Heart left ventricle (tissue), 16 donors: Measurements from ENCODE around the gene NARF. TPM values are rescaled to one million over a fixed set of nuclear protein-coding genes. Genes with fewer than 3 reads are reported as not detected.

Experiments
- ATAC-seq, 4 donors: fragments of 200-7000 bp; cut with Tn5 transposase; one replicate each; pipeline ENCODE4 v1.9.1; 2020 to 2022; ENCODE audit warnings: moderate library complexity in 4 of 4, mild to moderate bottlenecking in 3 of 4, moderate number of reproducible peaks in 1 of 4
- DNase-seq, 5 donors: peaks; one replicate each; pipeline ENCODE4 v3.0.0-alpha.2; 2020
- H3K27ac ChIP-seq, 12 donors: fragments of 200-600 bp; sonication (generic) in 4 of 12; one replicate each; pipeline versions ENCODE4 v1.5.0 to v1.8.0; 2016 to 2022; ENCODE audit warnings: mild to moderate bottlenecking in 2 of 12
- H3K27me3 ChIP-seq, 9 donors: fragments of 200-600 bp; sonication (generic) in 2 of 9; one replicate each; pipeline versions ENCODE4 v1.5.1 to v1.8.0; 2016 to 2022; ENCODE audit warnings: mild to moderate bottlenecking in 3 of 9
- H3K36me3 ChIP-seq, 9 donors: fragments of 200-600 bp; sonication (generic) in 2 of 9; one replicate each; pipeline versions ENCODE4 v1.5.0 to v1.8.0; 2018 to 2022; ENCODE audit warnings: mild to moderate bottlenecking in 2 of 9
- H3K4me1 ChIP-seq, 12 donors: fragments of 200-600 bp; sonication (generic) in 4 of 12; one replicate each; pipeline versions ENCODE4 v1.5.0 to v1.8.0; 2016 to 2022; ENCODE audit warnings: mild to moderate bottlenecking in 3 of 12
- H3K4me3 ChIP-seq, 12 donors: fragments of 200-600 bp; sonication (generic) in 4 of 12; one replicate each; pipeline versions ENCODE4 v1.5.0 to v1.8.0; 2017 to 2022; ENCODE audit warnings: mild to moderate bottlenecking in 9 of 12, moderate library complexity in 4 of 12
- H3K9me3 ChIP-seq, 12 donors: fragments of 200-600 bp; sonication (generic) in 4 of 12; one replicate each; pipeline versions ENCODE4 v1.5.0 to v1.8.0; 2016 to 2022; ENCODE audit warnings: mild to moderate bottlenecking in 1 of 12
- CTCF ChIP-seq, 12 donors: fragments of 200-600 bp; sonication (generic) in 4 of 12; IDR thresholded peaks; one replicate each; pipeline versions ENCODE4 v1.5.0 to v1.8.0; 2018 to 2022; ENCODE audit warnings: antibody characterized with exemption in 12 of 12, mild to moderate bottlenecking in 5 of 12
- POLR2A ChIP-seq, 2 donors: fragments of 450-650 bp; IDR thresholded peaks; one replicate each; pipeline ENCODE4 v1.6.1; 2017; ENCODE audit warnings: antibody characterized with exemption in 2 of 2, mild to moderate bottlenecking in 2 of 2, moderate library complexity in 2 of 2
- WGBS, 4 donors: extraction: QIAGEN DNeasy Blood & Tissue Kit in 2 of 4; methylation state at CpG; one replicate each; pipeline versions ENCODE4 v1.1.5 to v1.1.7; 2013 to 2018; 5-methylcytosine and 5-hydroxymethylcytosine counted together
- intact Hi-C, 10 donors: fragments of 100-400 bp; cut with DNase I; formaldehyde crosslinking; loops; one replicate each; pipeline versions ENCODE4 v1.11.1 to v1.14.2; 2022
- polyA plus RNA-seq, 2 donors: library from polyadenylated mRNA; stranded (reverse); fragments of 200-250 nt; gene quantifications; one replicate each; pipeline ENCODE4 v1.2.3, GENCODE V29; 2013
- total RNA-seq, 9 donors: library from RNA; depleted of rRNA in 2 of 9; stranded (reverse); fragments of >200 nt in 2 of 9; fragmentation: NEBNext Ultra II Directional in 3 of 9; extraction: Animal tissue kit (Norgen Biotek cat#: 25700) in 3 of 9; gene quantifications; one replicate each; pipeline versions ENCODE4 v1.1.0 to v1.2.4, GENCODE V29; 2016 to 2023
- donor health status: ischemic (EF 13 %, LVEDD 7.1; RV severe dilation, severe dysfunction).
- donor health status: healthy with polysubstance abuse.
- donor health status: DM: no; HTN: yes; CAD: no.
- donor health status: DM: no; HTN: no; CAD: no.
- donor health status: ischemic (EF 25% LVEDD 6.9; RV normal size, moderate dysfunction).
- donor health status: ischemic (EF 25% LVEDD 5.7; RV mildly dilated, moderate dysfunction).
- donor health status: healthy.
- donor health status: DM: yes; HTN: yes; CAD: no.
- donor health status: ischemic (EF 35%, LVEDD 5.7; RV mildly dilated, moderate dysfunction).
- donor health status: nonischemic (EF 11% LVEDD 7.7; RV severe dilation, severe dysfunction).
- donor health status: DM: yes; HTN: yes; CAD: no.
- donor health status: PGD.
- donor health status: ischemic (EF 29% LVEDD 5.4; RV normal size, mild dysfunction).
- donor health status: nonischemic (EF 23%, LVEDD 6.1; RV moderate dilation, normal function).

The NARF gene
- total and polyA plus RNA-seq, 11 donors: 48.6 to 111 (median 63.0) TPM

DNA sequence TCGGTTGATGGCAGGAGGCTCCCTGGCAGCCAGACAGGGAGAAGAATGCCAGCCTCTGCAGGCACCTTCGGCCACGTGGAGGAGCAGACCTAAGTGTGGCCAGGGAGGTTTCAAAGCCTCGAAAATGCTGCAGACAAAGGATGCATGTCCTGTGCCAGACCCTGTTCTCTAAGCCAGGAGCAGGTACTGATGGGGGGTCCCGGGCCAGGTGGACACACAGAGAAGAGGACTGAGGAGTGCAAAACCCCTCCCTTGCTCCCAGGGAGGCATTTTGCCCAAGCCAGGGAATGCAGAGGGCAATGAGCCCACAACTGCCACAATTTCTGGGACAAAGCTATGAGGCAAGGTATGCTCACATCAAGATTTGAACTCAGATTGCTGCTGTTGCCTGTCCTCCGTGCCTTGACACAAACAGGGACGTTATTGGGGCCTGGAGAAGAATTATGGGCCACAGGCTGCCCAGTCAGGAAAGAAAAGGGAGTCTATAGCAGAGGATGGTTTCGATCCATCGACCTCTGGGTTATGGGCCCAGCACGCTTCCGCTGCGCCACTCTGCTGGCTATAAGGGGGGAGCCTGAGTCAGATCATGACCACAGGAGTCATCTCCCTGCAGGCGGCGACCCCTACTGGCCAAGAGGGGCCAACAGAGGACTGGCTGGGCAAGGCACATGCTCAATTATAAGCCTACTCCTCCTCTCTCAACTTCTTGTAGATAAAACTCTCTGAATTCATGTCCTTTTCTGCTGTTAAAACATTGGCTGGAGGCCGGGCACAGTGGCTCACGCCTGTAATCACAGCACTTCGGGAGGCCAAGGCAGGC lies 35.9 kb downstream of the NARF start:
- peaks cover 0 to under 1% (median 0%) of the 10 kb centered on the region in 9 donors for H3K36me3 ChIP-seq
- H3K27ac ChIP-seq: peak overlapping the region in 9 of 12 donors; percentile 20 to 60 (median 47)
- DNase-seq (peak; percentile 85 to 92 (median 90)), ATAC-seq (peak; percentile 82 to 91 (median 86))
- H3K27me3 ChIP-seq: no peaks in the 10 kb centered on the region
- H3K4me3 ChIP-seq: peak overlapping the region in 5 of 12 donors; percentile 7 to 28 (median 10)
- 3 to 7% (median 5%) methylated on average over 17 of the region's 17 CpGs for WGBS, 4 donors
- no peaks in the 10 kb centered on the region for H3K9me3 ChIP-seq
- intact Hi-C loops: loop anchor here in 9 of 10 donors (2.0 to 10.0 kb wide), 8 partner anchors 37 to 142 kb away; partner anchors contain the start of genes HEXD (in 1 of the 9), NARF (in 1 of the 9) and OGFOD3 (in 1 of the 9)
- peaks cover under 1 to 38% (median 15%) of the 10 kb centered on the region in 12 donors for H3K4me1 ChIP-seq
- TF ChIP-seq POLR2A (IDR thresholded peaks at IDR 0.05) (peak in 1 of 2 donors; percentile 35), CTCF (IDR thresholded peaks at IDR 0.05) (peak; percentile 82 to 96 (median 90))

GRCh38 chr17:82495844-82496528 lies 37.4 kb downstream of the NARF start:
- DNase-seq (no peak), ATAC-seq (no peak)
- TF ChIP-seq POLR2A (IDR thresholded peaks at IDR 0.05): no peak
- TF ChIP-seq CTCF (IDR thresholded peaks at IDR 0.05): no peak
- Histone ChIP-seq H3K27ac (peak overlapping the region in 5 of 12 donors; percentile 79 to 92 (median 91)), H3K9me3 (no peaks in the 10 kb centered on the region), H3K4me1 (peaks cover 0 to 38% (median 12%) of the 10 kb centered on the region in 12 donors), H3K4me3 (peak overlapping the region in 3 of 12 donors; percentile 65 to 77 (median 72)), H3K27me3 (no peaks in the 10 kb centered on the region), H3K36me3 (no peaks in the 10 kb centered on the region)
- WGBS, 4 donors: 67 to 75% (median 72%) methylated on average over 11 to 12 of the region's 12 CpGs
- intact Hi-C loops: loop anchor here in 9 of 10 donors (2.0 to 10.0 kb wide), 8 partner anchors 23 to 79 kb away; partner anchors contain the start of genes FOXK2 (in 1 of the 9), HEXD (in 1 of the 9), NARF (in 1 of the 9) and OGFOD3 (in 1 of the 9)

- Histone ChIP-seq H3K4me3 (peak overlapping the region; percentile 42 to 87 (median 70)), H3K27me3 (no peaks in the 10 kb centered on the region), H3K4me1 (peaks cover 0 to 38% (median 12%) of the 10 kb centered on the region in 12 donors), H3K36me3 (no peaks in the 10 kb centered on the region), H3K9me3 (no peaks in the 10 kb centered on the region), H3K27ac (peak overlapping the region; percentile 63 to 92 (median 88))
- peak; percentile 97 to 99 (median 98) for DNase-seq
- intact Hi-C loops: loop anchor here in 9 of 10 donors (1.0 to 10.0 kb wide), 8 partner anchors 22 to 79 kb away; partner anchors contain the start of genes FOXK2 (in 2 of the 9), HEXD (in 1 of the 9), NARF (in 1 of the 9) and OGFOD3 (in 1 of the 9)
- peak; percentile 74 to 89 (median 84) for ATAC-seq
- TF ChIP-seq POLR2A (IDR thresholded peaks at IDR 0.05): peak in 1 of 2 donors; percentile 87
- no peak for TF ChIP-seq CTCF (IDR thresholded peaks at IDR 0.05)
- 10 to 14% (median 12%) methylated on average over 9 to 83 of the region's 83 CpGs for WGBS, 4 donors
Measured at GRCh38 chr17:82496529-82497434, 38.2 kb downstream of the NARF start.
